ENCODE results near the gene SLC38A11.

DNA sequence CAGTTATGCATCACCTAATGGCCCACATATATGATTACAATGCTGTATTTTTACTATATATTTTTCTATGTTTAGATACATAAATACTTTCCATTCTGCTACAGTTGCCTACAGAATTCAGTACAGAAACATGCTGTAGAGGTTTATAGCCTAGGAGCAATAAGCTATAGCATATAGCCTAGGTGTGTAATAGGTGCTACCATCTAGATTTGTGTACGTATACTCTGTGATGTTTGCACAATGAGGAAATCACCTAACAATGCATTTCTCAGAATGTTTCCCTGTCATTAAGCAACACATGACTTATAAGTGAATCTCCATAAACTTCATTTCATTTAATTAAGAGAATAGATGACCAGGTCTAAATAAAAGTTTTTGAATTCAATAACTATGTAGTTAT is 43.5 kb downstream of the SLC38A11 start:
- TF ChIP-seq CTCF (IDR thresholded peaks at IDR 0.05 in 2 of 3, conservative IDR thresholded peaks at IDR 0.05 in 1 of 3; ENCODE audit: borderline replicate concordance in 1 of 3, insufficient read depth in 1 of 3, low read depth in 2 of 3, low read length in 2 of 3) (no peak), CEBPB (IDR thresholded peaks at IDR 0.05; ENCODE audit: low read depth) (no peak), EZH2phosphoT487 (IDR thresholded peaks at IDR 0.05; ENCODE audit: borderline replicate concordance) (no peak), SRF (IDR thresholded peaks at IDR 0.05; ENCODE audit: low read depth) (no peak), FOSL1 (IDR thresholded peaks at IDR 0.05; ENCODE audit: low read depth) (no peak), ZNF274 (IDR thresholded peaks at IDR 0.05; ENCODE audit: low read depth, low read length) (no peak), ZBTB33 (IDR thresholded peaks at IDR 0.05; ENCODE audit: extremely low read depth, insufficient replicate concordance, low read length) (no peak), CBX3 (IDR thresholded peaks at IDR 0.05; ENCODE audit: low read depth) (no peak), POLR2AphosphoS5 (IDR thresholded peaks at IDR 0.05; ENCODE audit: low read depth, low read length) (no peak), POLR2A (IDR thresholded peaks at IDR 0.05; ENCODE audit: borderline replicate concordance, extremely low read depth, insufficient read depth, insufficient read length) (no peak), EZH2 (IDR thresholded peaks at IDR 0.05) (no peak), ATF3 (IDR thresholded peaks at IDR 0.05) (no peak), SP1 (IDR thresholded peaks at IDR 0.05; ENCODE audit: low read depth) (no peak)

Measured in HCT116 (cell line).